ENCODE measurements around the gene CENPV. TPM values are rescaled to one million over a fixed set of nuclear protein-coding genes. Genes with fewer than 3 reads are reported as not detected.

Gene CENPV
- total and polyA plus RNA-seq, 2 of the 13 experiments (the other 11 are each of a cell fraction or from before 2014, with no cell fraction given) = 193 to 292 TPM

- TF ChIP-seq, protein P1, sequence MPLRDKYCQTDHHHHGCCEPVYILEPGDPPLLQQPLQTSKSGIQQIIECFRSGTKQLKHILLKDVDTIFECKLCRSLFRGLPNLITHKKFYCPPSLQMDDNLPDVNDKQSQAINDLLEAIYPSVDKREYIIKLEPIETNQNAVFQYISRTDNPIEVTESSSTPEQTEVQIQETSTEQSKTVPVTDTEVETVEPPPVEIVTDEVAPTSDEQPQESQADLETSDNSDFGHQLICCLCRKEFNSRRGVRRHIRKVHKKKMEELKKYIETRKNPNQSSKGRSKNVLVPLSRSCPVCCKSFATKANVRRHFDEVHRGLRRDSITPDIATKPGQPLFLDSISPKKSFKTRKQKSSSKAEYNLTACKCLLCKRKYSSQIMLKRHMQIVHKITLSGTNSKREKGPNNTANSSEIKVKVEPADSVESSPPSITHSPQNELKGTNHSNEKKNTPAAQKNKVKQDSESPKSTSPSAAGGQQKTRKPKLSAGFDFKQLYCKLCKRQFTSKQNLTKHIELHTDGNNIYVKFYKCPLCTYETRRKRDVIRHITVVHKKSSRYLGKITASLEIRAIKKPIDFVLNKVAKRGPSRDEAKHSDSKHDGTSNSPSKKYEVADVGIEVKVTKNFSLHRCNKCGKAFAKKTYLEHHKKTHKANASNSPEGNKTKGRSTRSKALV (CRISPR knock-in tag; IDR thresholded peaks at IDR 0.05) = 0 out of 2 replicates have a peak, but pooled peaks have one; percentile 19
- TF ChIP-seq ATRX (CRISPR knock-in tag; IDR thresholded peaks at IDR 0.05; ENCODE audit: borderline replicate concordance) = no peak
- TF ChIP-seq, protein P2, sequence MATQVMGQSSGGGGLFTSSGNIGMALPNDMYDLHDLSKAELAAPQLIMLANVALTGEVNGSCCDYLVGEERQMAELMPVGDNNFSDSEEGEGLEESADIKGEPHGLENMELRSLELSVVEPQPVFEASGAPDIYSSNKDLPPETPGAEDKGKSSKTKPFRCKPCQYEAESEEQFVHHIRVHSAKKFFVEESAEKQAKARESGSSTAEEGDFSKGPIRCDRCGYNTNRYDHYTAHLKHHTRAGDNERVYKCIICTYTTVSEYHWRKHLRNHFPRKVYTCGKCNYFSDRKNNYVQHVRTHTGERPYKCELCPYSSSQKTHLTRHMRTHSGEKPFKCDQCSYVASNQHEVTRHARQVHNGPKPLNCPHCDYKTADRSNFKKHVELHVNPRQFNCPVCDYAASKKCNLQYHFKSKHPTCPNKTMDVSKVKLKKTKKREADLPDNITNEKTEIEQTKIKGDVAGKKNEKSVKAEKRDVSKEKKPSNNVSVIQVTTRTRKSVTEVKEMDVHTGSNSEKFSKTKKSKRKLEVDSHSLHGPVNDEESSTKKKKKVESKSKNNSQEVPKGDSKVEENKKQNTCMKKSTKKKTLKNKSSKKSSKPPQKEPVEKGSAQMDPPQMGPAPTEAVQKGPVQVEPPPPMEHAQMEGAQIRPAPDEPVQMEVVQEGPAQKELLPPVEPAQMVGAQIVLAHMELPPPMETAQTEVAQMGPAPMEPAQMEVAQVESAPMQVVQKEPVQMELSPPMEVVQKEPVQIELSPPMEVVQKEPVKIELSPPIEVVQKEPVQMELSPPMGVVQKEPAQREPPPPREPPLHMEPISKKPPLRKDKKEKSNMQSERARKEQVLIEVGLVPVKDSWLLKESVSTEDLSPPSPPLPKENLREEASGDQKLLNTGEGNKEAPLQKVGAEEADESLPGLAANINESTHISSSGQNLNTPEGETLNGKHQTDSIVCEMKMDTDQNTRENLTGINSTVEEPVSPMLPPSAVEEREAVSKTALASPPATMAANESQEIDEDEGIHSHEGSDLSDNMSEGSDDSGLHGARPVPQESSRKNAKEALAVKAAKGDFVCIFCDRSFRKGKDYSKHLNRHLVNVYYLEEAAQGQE (IDR thresholded peaks at IDR 0.05; ENCODE audit: borderline replicate concordance in 1 of 2, low read depth in 1 of 2, low read length in 2 of 2) = 0 out of 4 replicates have a peak, but pooled peaks of 1 of the 2 experiments have one; percentile 20
- no peak for TF ChIP-seq MAFK (conservative IDR thresholded peaks at IDR 0.05 in 1 of 2, IDR thresholded peaks at IDR 0.05 in 1 of 2; ENCODE audit: low read length in 2 of 2)
- no peak for TF ChIP-seq ZNF660 (CRISPR knock-in tag; IDR thresholded peaks at IDR 0.05; ENCODE audit: borderline replicate concordance, low read depth)
- TF ChIP-seq SNRNP70 (IDR thresholded peaks at IDR 0.05; ENCODE audit: low read depth, low read length) = no peak
- no peak for TF ChIP-seq MYC (CRISPR knock-in tag; IDR thresholded peaks at IDR 0.05; ENCODE audit: borderline replicate concordance)
- 0 out of 2 replicates have a peak, but pooled peaks have one; percentile 16 for TF ChIP-seq REPIN1 (CRISPR knock-in tag; IDR thresholded peaks at IDR 0.05; ENCODE audit: borderline replicate concordance, low read depth)
- peak; percentile 30; the same call in 1 of the 2 replicates for TF ChIP-seq FOXA3 (CRISPR knock-in tag; IDR thresholded peaks at IDR 0.05)
- TF ChIP-seq CREM (IDR thresholded peaks at IDR 0.05) = peak; percentile 38; the same call in 1 of the 2 replicates
- TF ChIP-seq CREM (CRISPR knock-in tag; IDR thresholded peaks at IDR 0.05) = no peak
- TF ChIP-seq, protein P3, sequence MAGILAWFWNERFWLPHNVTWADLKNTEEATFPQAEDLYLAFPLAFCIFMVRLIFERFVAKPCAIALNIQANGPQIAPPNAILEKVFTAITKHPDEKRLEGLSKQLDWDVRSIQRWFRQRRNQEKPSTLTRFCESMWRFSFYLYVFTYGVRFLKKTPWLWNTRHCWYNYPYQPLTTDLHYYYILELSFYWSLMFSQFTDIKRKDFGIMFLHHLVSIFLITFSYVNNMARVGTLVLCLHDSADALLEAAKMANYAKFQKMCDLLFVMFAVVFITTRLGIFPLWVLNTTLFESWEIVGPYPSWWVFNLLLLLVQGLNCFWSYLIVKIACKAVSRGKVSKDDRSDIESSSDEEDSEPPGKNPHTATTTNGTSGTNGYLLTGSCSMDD (CRISPR knock-in tag; IDR thresholded peaks at IDR 0.05) = no peak
- peak; percentile 59 for TF ChIP-seq ZNF331 (CRISPR knock-in tag; IDR thresholded peaks at IDR 0.05)
- TF ChIP-seq AKAP8 (CRISPR knock-in tag; IDR thresholded peaks at IDR 0.05) = 0 out of 2 replicates have a peak, but pooled peaks have one; percentile 32
- TF ChIP-seq FOXJ3 (CRISPR knock-in tag; IDR thresholded peaks at IDR 0.05; ENCODE audit: borderline replicate concordance) = no peak
- TF ChIP-seq SOX6 (IDR thresholded peaks at IDR 0.05) = no peak
- peak; percentile 71 for TF ChIP-seq SOX6 (CRISPR knock-in tag; IDR thresholded peaks at IDR 0.05)
- TF ChIP-seq POLR2A (IDR thresholded peaks at IDR 0.05; ENCODE audit: insufficient read depth in 1 of 2, low read depth in 2 of 2, low read length in 2 of 2) = peak; percentile 56 to 89
- no peak for TF ChIP-seq FOXA1 (IDR thresholded peaks at IDR 0.05)
- TF ChIP-seq FOXA1 (CRISPR knock-in tag; IDR thresholded peaks at IDR 0.05) = 0 out of 2 replicates have a peak, but pooled peaks have one; percentile 9
- TF ChIP-seq ZNF441 (CRISPR knock-in tag; IDR thresholded peaks at IDR 0.05; ENCODE audit: borderline replicate concordance) = peak; percentile 32; the same call in 1 of the 2 replicates
- TF ChIP-seq ASH2L (IDR thresholded peaks at IDR 0.05; ENCODE audit: insufficient read length, low read depth, low read length) = peak; percentile 72
- TF ChIP-seq ZNF260 (CRISPR knock-in tag; IDR thresholded peaks at IDR 0.05; ENCODE audit: borderline replicate concordance, low read depth) = no peak
- TF ChIP-seq RNF2 (conservative IDR thresholded peaks at IDR 0.05; ENCODE audit: low read depth) = no peak
- TF ChIP-seq, protein P4, sequence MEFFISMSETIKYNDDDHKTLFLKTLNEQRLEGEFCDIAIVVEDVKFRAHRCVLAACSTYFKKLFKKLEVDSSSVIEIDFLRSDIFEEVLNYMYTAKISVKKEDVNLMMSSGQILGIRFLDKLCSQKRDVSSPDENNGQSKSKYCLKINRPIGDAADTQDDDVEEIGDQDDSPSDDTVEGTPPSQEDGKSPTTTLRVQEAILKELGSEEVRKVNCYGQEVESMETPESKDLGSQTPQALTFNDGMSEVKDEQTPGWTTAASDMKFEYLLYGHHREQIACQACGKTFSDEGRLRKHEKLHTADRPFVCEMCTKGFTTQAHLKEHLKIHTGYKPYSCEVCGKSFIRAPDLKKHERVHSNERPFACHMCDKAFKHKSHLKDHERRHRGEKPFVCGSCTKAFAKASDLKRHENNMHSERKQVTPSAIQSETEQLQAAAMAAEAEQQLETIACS (CRISPR knock-in tag; IDR thresholded peaks at IDR 0.05) = peak; percentile 73
These were observed 984 bp downstream of the CENPV start (continued) for GRCh38 chr17:16352303-16352666.

Measured in HepG2 (cell line).